ENCODE data around the gene CHRDL1. TPM values are rescaled to one million over a fixed set of nuclear protein-coding genes. Genes with fewer than 3 reads are reported as not detected.

Gene CHRDL1
- total and polyA plus RNA-seq, 2 of the 13 experiments (the other 11 are each of a cell fraction or from before 2014, with no cell fraction given): not detected

- TF ChIP-seq TERF1 (CRISPR knock-in tag; IDR thresholded peaks at IDR 0.05): no peak
Observed at GRCh38 chrX:110795645-110796406, at the start of gene CHRDL1 (continued).

GRCh38 chrX:110836982-110837381, 41.4 kb upstream of the CHRDL1 start:
- H3K4me2 ChIP-seq (ENCODE audit: low read depth, low read length): no peak overlapping the region
- TF ChIP-seq CTCF (CRISPR knock-in tag; IDR thresholded peaks at IDR 0.05) (peak; percentile 45), PAWR (CRISPR knock-in tag; IDR thresholded peaks at IDR 0.05; ENCODE audit: borderline replicate concordance) (no peak)
- BruUV-seq (replicated peaks): no TSS peak
- no peaks in the 10 kb centered on the region for H3K36me3 ChIP-seq (replicated peaks in 1 of 2; ENCODE audit: control insufficient read depth in 1 of 2, insufficient read depth in 2 of 2, low read length in 2 of 2)
- no peaks in the 10 kb centered on the region for H3K4me1 ChIP-seq (ENCODE audit: insufficient read depth, low read length)
- peak; percentile 43; the same call in 1 of the 3 replicates for ATAC-seq
- FAIRE-seq: no peak
- intact Hi-C loops (cut with micrococcal nuclease; ENCODE audit: unreplicated experiment) (no loop called here), in situ Hi-C loops (cut with HindIII; ENCODE audit: extremely low pct_ligation_motif_present, low pct_unique_long_range_greater_than_20kb) (loop anchor here (25.0 kb wide), 1 partner anchor 675 kb away; no protein-coding TSS in a partner anchor)
- no CpG with 5 or more reads among the region's 1 CpG for WGBS (ENCODE audit: low lambda C conversion rate)
- H3K27ac ChIP-seq (ENCODE audit: extremely low read length, insufficient read depth, low read length): no peak overlapping the region
- H4K20me1 ChIP-seq (ENCODE audit: insufficient read depth, low read length): no peaks in the 10 kb centered on the region
- no peak overlapping the region for H3K9ac ChIP-seq (ENCODE audit: insufficient read depth, low read depth, low read length)
- CTCF ChIA-PET (ENCODE audit: low intra/inter-chr PET ratio, low total read pairs): no interaction called here
- H3K79me2 ChIP-seq (ENCODE audit: insufficient read depth, low read length): no peaks in the 10 kb centered on the region
- no peaks in the 10 kb centered on the region for H3K9me3 ChIP-seq (ENCODE audit: low read length)
- POLR2A ChIA-PET: no interaction called here
- H3K27me3 ChIP-seq (ENCODE audit: control insufficient read depth in 1 of 2, insufficient read depth in 2 of 2, low read length in 2 of 2): no peaks in the 10 kb centered on the region
- no peak overlapping the region for H3K4me3 ChIP-seq (replicated peaks in 1 of 3; ENCODE audit: insufficient read depth in 1 of 3, low read depth in 2 of 3, low read length in 3 of 3)
- H2AFZ ChIP-seq (ENCODE audit: low read length): no peak overlapping the region
- DNase-seq (ENCODE audit: low spot score): no peak
